Neural crest cell (in vitro differentiated cells): ENCODE results near the gene RBM14. TPM values are rescaled to one million over a fixed set of nuclear protein-coding genes. Genes with fewer than 3 reads are reported as not detected.

Source experiments
- DNase-seq: peaks from one replicate; pipeline ENCODE4 v3.0.0; 2021; ENCODE audit warnings: low read depth, mixed read lengths, low spot score
- H3K27ac Mint-ChIP-seq: one replicate; pipeline ENCODE4 v1.8.0; 2021; ENCODE audit warnings: mild to moderate bottlenecking, mixed read lengths; ENCODE audit not compliant: unreplicated experiment
- H3K27me3 Mint-ChIP-seq: 2 replicates; pipeline ENCODE4 v1.8.0; 2021; ENCODE audit warnings: low read depth, mild to moderate bottlenecking, mixed read lengths
- H3K36me3 Mint-ChIP-seq: 2 replicates; pipeline ENCODE4 v1.8.0; 2021; ENCODE audit warnings: low read depth, mild to moderate bottlenecking, mixed read lengths
- H3K4me1 Mint-ChIP-seq: 2 replicates; pipeline ENCODE4 v1.8.0; 2021; ENCODE audit warnings: mixed read lengths
- H3K4me3 Mint-ChIP-seq: one replicate; pipeline ENCODE4 v1.8.0; 2021; ENCODE audit warnings: mild to moderate bottlenecking, mixed read lengths
- H3K9me3 Mint-ChIP-seq: 2 replicates; pipeline ENCODE4 v1.8.0; 2021; ENCODE audit warnings: mixed read lengths
- CTCF ChIP-seq: fragments of 200-600 bp; sonication (generic); conservative IDR thresholded peaks from 2 replicates; pipeline ENCODE4 v1.5.0; 2021; ENCODE audit warnings: antibody characterized with exemption, mild to moderate bottlenecking
- total RNA-seq: library from RNA; stranded (reverse); gene quantifications from 2 replicates; pipeline ENCODE4 v1.2.1, GENCODE V29; 2021

RBM14 gene
- total RNA-seq, 1 donor from 2014 or later, result 160 TPM

- no peak for DNase-seq
- H3K36me3 Mint-ChIP-seq, result peaks cover 33% of the 10 kb centered on the region
- H3K27ac Mint-ChIP-seq, result no peak overlapping the region
- TF ChIP-seq CTCF, result no peak
- peak overlapping the region; percentile 32 for H3K4me3 Mint-ChIP-seq
- H3K9me3 Mint-ChIP-seq, result no peaks in the 10 kb centered on the region
- peaks cover 10% of the 10 kb centered on the region for H3K4me1 Mint-ChIP-seq
- no peaks in the 10 kb centered on the region for H3K27me3 Mint-ChIP-seq
These were observed 15.5 kb downstream of the RBM14 start for GRCh38 chr11:66631883-66632282.

DNA sequence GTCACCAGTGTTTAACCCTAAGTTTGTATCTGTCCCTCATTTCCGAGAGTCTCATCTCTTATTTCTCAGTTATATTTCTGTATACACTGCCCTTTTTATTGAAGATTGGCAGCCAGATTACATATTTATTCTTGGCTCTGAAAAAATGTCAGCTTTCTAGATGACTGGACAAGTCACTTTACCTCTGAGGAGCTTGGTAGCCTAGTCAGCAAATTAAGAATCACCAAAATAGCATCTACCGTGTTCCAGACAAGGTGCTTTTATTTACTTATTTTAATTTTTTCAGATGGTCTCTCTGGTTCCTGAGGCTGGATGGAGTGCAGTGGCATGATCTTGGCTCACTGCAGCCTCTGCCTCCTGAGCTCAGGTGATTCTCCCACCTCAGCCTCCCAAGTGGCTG lies 16.5 kb downstream of the RBM14 start:
- H3K36me3 Mint-ChIP-seq, result peaks cover 30% of the 10 kb centered on the region

DNA sequence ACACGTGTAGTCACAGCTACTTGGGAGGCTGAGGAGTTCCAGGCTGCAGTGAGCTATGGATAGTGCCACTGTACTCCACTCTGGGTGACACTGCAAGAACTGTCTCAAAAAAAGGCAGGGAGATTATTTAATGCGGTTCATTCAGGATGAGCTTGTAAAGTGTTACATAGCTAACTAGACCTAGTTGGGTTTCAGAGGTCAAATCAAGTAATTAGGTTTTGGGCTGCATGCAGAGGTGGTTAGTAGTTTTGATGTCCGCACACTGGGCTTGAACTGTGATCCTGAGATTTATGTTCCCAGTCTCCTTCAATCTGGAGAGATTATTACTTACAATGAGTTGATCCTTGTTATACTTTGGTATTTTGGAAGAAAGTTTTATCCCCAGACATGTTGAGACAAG lies 20.0 kb downstream of the RBM14 start:
- H3K27ac Mint-ChIP-seq, result no peak overlapping the region
- H3K4me1 Mint-ChIP-seq, result peaks cover 44% of the 10 kb centered on the region
- H3K4me3 Mint-ChIP-seq, result peak overlapping the region; percentile 79
- no peak for TF ChIP-seq CTCF
- peaks cover 11% of the 10 kb centered on the region for H3K27me3 Mint-ChIP-seq
- no peak for DNase-seq
- H3K9me3 Mint-ChIP-seq, result no peaks in the 10 kb centered on the region
- peaks cover 36% of the 10 kb centered on the region for H3K36me3 Mint-ChIP-seq

More for the DNA sequence above, 16.5 kb downstream of the RBM14 start:
- Mint-ChIP-seq H3K9me3 (no peaks in the 10 kb centered on the region), H3K27ac (no peak overlapping the region), H3K4me1 (peaks cover 18% of the 10 kb centered on the region), H3K4me3 (no peak overlapping the region), H3K27me3 (no peaks in the 10 kb centered on the region)
- DNase-seq, result no peak
- TF ChIP-seq CTCF, result no peak

- no peak for TF ChIP-seq CTCF
These were observed 21.2 kb downstream of the RBM14 start for GRCh38 chr11:66637557-66638176.

GRCh38 chr11:66638177-66639065 lies 22.0 kb downstream of the RBM14 start, which contains the start of gene RBM4:
Gene RBM4, plus strand, starts transcription at chr11:66638703. Its CDS starts 1,009 bp downstream, at chr11:66639712.
- Mint-ChIP-seq H3K4me1 (peaks cover 64% of the 10 kb centered on the region), H3K36me3 (peaks cover 46% of the 10 kb centered on the region), H3K4me3 (peak within 1 kb of the TSS; percentile 99), H3K27ac (peak within 1 kb of the TSS; percentile 100), H3K27me3 (peaks cover 11% of the 10 kb centered on the region), H3K9me3 (no peaks in the 10 kb centered on the region)
- DNase-seq, result peak; percentile 93
- TF ChIP-seq CTCF, result no peak

More at GRCh38 chr11:66637557-66638176, 21.2 kb downstream of the RBM14 start:
- Mint-ChIP-seq H3K4me1 (peaks cover 56% of the 10 kb centered on the region), H3K27ac (peak overlapping the region; percentile 61), H3K9me3 (no peaks in the 10 kb centered on the region), H3K36me3 (peaks cover 39% of the 10 kb centered on the region), H3K4me3 (peak overlapping the region; percentile 99), H3K27me3 (peaks cover 11% of the 10 kb centered on the region)
- DNase-seq, result no peak
